ENCODE measurements around the gene ARHGEF2. TPM values are rescaled to one million over a fixed set of nuclear protein-coding genes. Genes with fewer than 3 reads are reported as not detected.

ARHGEF2 gene
- total and polyA plus RNA-seq, 11 donors: 23.9 to 98.6 (median 57.0) TPM

- Histone ChIP-seq H3K27ac (no peak overlapping the region), H3K36me3 (peaks cover 0 to 86% (median 79%) of the 10 kb centered on the region in 9 donors)
- ATAC-seq: no peak
These were observed 79.5 kb downstream of the ARHGEF2 start for GRCh38 chr1:155898888-155899287.

DNA sequence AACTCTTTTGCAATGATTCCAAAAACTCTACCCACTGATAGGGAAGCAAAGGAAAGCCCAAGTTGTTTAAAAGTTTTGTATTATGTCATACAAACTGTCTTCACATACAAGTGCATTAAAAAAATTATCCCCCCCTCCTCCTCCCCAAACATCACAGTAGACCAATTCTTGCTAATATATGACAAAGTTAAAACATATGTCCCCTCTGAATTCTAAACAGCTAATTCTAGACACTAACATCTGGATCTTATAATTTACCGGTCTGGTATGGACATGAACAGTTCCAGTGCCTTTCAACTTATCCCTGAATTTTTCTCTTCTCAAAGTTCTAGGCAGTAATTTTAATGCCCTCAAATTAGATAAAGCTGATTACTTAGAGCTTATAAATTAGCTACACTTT, 80.6 kb downstream of the ARHGEF2 start:
- DNase-seq: no peak
- WGBS, 4 donors: 78 to 91% (median 87%) methylated on average over 1 of the region's 1 CpG
- peaks cover 0 to 75% (median 67%) of the 10 kb centered on the region in 9 donors for H3K36me3 ChIP-seq
- TF ChIP-seq POLR2A (IDR thresholded peaks at IDR 0.05) (no peak), CTCF (IDR thresholded peaks at IDR 0.05) (no peak)
- no peak overlapping the region for H3K4me3 ChIP-seq
- intact Hi-C loops (cut with DNase I): loop anchor here in 1 of 10 donors (10.0 kb wide), 1 partner anchor 93 kb away; no protein-coding TSS in a partner anchor
- ATAC-seq: no peak
- no peak overlapping the region for H3K27ac ChIP-seq
- peaks cover 0 to 22% (median 14%) of the 10 kb centered on the region in 12 donors for H3K4me1 ChIP-seq
- no peaks in the 10 kb centered on the region for H3K27me3 ChIP-seq
- no peaks in the 10 kb centered on the region for H3K9me3 ChIP-seq

More at GRCh38 chr1:155898888-155899287, 79.5 kb downstream of the ARHGEF2 start:
- DNase-seq: no peak
- TF ChIP-seq CTCF (IDR thresholded peaks at IDR 0.05): no peak
- no peak for TF ChIP-seq POLR2A (IDR thresholded peaks at IDR 0.05)
- 78 to 82% (median 81%) methylated on average over 2 of the region's 2 CpGs for WGBS, 4 donors
- intact Hi-C loops (cut with DNase I): loop anchor here in 1 of 10 donors (10.0 kb wide), 1 partner anchor 94 kb away; no protein-coding TSS in a partner anchor
- H3K4me1 ChIP-seq: peaks cover 0 to 12% (median 4%) of the 10 kb centered on the region in 12 donors
- no peaks in the 10 kb centered on the region for H3K27me3 ChIP-seq
- H3K9me3 ChIP-seq: no peaks in the 10 kb centered on the region
- H3K4me3 ChIP-seq: no peak overlapping the region

Small RNAs within 50 kb of the gene (microRNA-seq; reads per million reads assigned to microRNA genes)
- gene MIR6738: 0 to 0.21 (median 0.06) reads per million in 4 donors

Other genes with a start within 250 kb of the ARHGEF2 start
- 10 to 100 TPM; 16.2 to 38.0 (median 23.4) TPM for gene GON4L, start 121.3 kb downstream of the ARHGEF2 start, total RNA-seq
- 10 to 100 TPM; 10.9 to 15.8 TPM for gene GON4L, start 121.3 kb downstream of the ARHGEF2 start, polyA plus RNA-seq
- 10 to 100 TPM; 10.7 to 26.3 (median 16.0) TPM for gene SYT11, start 119.0 kb downstream of the ARHGEF2 start, total RNA-seq
- 10 to 100 TPM in 1 of 2 donors, 1 to 10 TPM in 1; 2.2 to 15.1 TPM for gene SYT11, start 119.0 kb downstream of the ARHGEF2 start, polyA plus RNA-seq
- gene RIT1, start 67.2 kb downstream of the ARHGEF2 start, total RNA-seq: 10 to 100 TPM; 15.1 to 33.3 (median 20.0) TPM
- gene RIT1, start 67.2 kb downstream of the ARHGEF2 start, polyA plus RNA-seq: 10 to 100 TPM in 1 of 2 donors, 1 to 10 TPM in 1; 8.1 to 20.1 TPM
- 10 to 100 TPM; 16.9 to 28.0 (median 22.6) TPM for gene KHDC4, start 44.1 kb downstream of the ARHGEF2 start, total RNA-seq
- gene KHDC4, start 44.1 kb downstream of the ARHGEF2 start, polyA plus RNA-seq: 10 to 100 TPM; 17.4 to 19.1 TPM
- gene RXFP4, start 36.9 kb downstream of the ARHGEF2 start, total RNA-seq: not detected
- gene RXFP4, start 36.9 kb downstream of the ARHGEF2 start, polyA plus RNA-seq: under 1 TPM in 1 of 2 donors, not detected in 1; 0.07 TPM
- gene SSR2, start 42.4 kb upstream of the ARHGEF2 start, total RNA-seq: 100 to 1,000 TPM in 4 of 9 donors, 10 to 100 TPM in 5; 67.7 to 174 (median 81.2) TPM
- 100 to 1,000 TPM in 1 of 2 donors, 10 to 100 TPM in 1; 63.9 to 282 TPM for gene SSR2, start 42.4 kb upstream of the ARHGEF2 start, polyA plus RNA-seq
- gene UBQLN4, start 75.3 kb upstream of the ARHGEF2 start, total RNA-seq: 10 to 100 TPM; 21.0 to 34.1 (median 26.9) TPM
- 10 to 100 TPM; 15.1 to 37.3 TPM for gene UBQLN4, start 75.3 kb upstream of the ARHGEF2 start, polyA plus RNA-seq
- gene LAMTOR2, start 76.2 kb upstream of the ARHGEF2 start, total RNA-seq: 10 to 100 TPM; 51.5 to 83.2 (median 61.4) TPM
- gene LAMTOR2, start 76.2 kb upstream of the ARHGEF2 start, polyA plus RNA-seq: 100 to 1,000 TPM in 1 of 2 donors, 10 to 100 TPM in 1; 88.6 to 106 TPM
- not detected for gene RAB25, start 82.6 kb upstream of the ARHGEF2 start, total RNA-seq
- under 1 TPM in 1 of 2 donors, not detected in 1; 0.38 TPM for gene RAB25, start 82.6 kb upstream of the ARHGEF2 start, polyA plus RNA-seq
- under 1 TPM; 0.12 to 0.53 (median 0.32) TPM for gene MEX3A, start 103.9 kb upstream of the ARHGEF2 start, total RNA-seq
- gene MEX3A, start 103.9 kb upstream of the ARHGEF2 start, polyA plus RNA-seq: under 1 TPM; 0.15 to 0.42 TPM
- 100 to 1,000 TPM; 223 to 396 (median 279) TPM for gene LMNA, start 136.2 kb upstream of the ARHGEF2 start, total RNA-seq
- gene LMNA, start 136.2 kb upstream of the ARHGEF2 start, polyA plus RNA-seq: 100 to 1,000 TPM; 257 to 272 TPM
- gene SEMA4A, start 175.0 kb upstream of the ARHGEF2 start, total RNA-seq: 10 to 100 TPM in 1 of 9 donors, 1 to 10 TPM in 5, under 1 TPM in 3; 0.60 to 10.2 (median 1.6) TPM
- gene SEMA4A, start 175.0 kb upstream of the ARHGEF2 start, polyA plus RNA-seq: 1 to 10 TPM in 1 of 2 donors, under 1 TPM in 1; 0.90 to 1.8 TPM
- 10 to 100 TPM; 16.4 to 27.4 (median 20.5) TPM for gene SLC25A44, start 215.6 kb upstream of the ARHGEF2 start, total RNA-seq
- 10 to 100 TPM in 1 of 2 donors, 1 to 10 TPM in 1; 5.8 to 29.3 TPM for gene SLC25A44, start 215.6 kb upstream of the ARHGEF2 start, polyA plus RNA-seq
- gene PMF1, start 234.5 kb upstream of the ARHGEF2 start, total RNA-seq: 100 to 1,000 TPM in 1 of 9 donors, 10 to 100 TPM in 8; 57.8 to 116 (median 62.4) TPM
- gene PMF1, start 234.5 kb upstream of the ARHGEF2 start, polyA plus RNA-seq: 100 to 1,000 TPM; 104 to 122 TPM